H1 (cell line): ENCODE results near the gene TWNK.

Experiments used
- ASH2L ChIP-seq: fragments of 200-600, 300-600 bp; sonication (generic); IDR thresholded peaks from one replicate; pipeline ENCODE4 v1.7.1; 2017; ENCODE audit warnings: low read length
- ATF2 ChIP-seq: IDR thresholded peaks from 2 replicates; pipeline ENCODE4 v1.6.1; 2012; ENCODE audit warnings: low read length, inconsistent platforms
- ATF3 ChIP-seq: IDR thresholded peaks from 2 replicates; pipeline ENCODE4 v1.6.1; 2011; ENCODE audit warnings: low read depth, mild to moderate bottlenecking, low read length; ENCODE audit not compliant: insufficient read depth
- CEBPB ChIP-seq: IDR thresholded peaks from 2 replicates; pipeline ENCODE4 v1.6.1; 2012; ENCODE audit warnings: low read depth, low read length
- CTBP2 ChIP-seq: IDR thresholded peaks from 2 replicates; pipeline ENCODE4 v1.7.0; 2011; ENCODE audit warnings: borderline replicate concordance, mild to moderate bottlenecking, moderate library complexity, mixed read lengths, low read length; ENCODE audit not compliant: insufficient read depth, insufficient read length
- CTCF ChIP-seq, 3 experiments: IDR thresholded peaks; 1 replicate in 2 of 3; 2 replicates in 1 of 3; pipeline versions ENCODE4 v1.5.1 to v1.6.1; 2011; ENCODE audit warnings: low read length in 3 of 3, mild to moderate bottlenecking in 3 of 3, inconsistent platforms in 2 of 3, low read depth in 1 of 3, moderate library complexity in 1 of 3; ENCODE audit not compliant: insufficient read depth in 1 of 3; ENCODE audit errors: control extremely low read depth in 1 of 3
- EZH2 ChIP-seq: fragments of 200-600 bp; sonication (generic); IDR thresholded peaks from 2 replicates; pipeline ENCODE4 v1.7.1; 2012; ENCODE audit warnings: low read depth, mild to moderate bottlenecking, moderate library complexity, low read length, inconsistent platforms; ENCODE audit not compliant: severe bottlenecking
- JUND ChIP-seq: IDR thresholded peaks from 2 replicates; pipeline ENCODE4 v1.6.1; 2011; ENCODE audit warnings: mild to moderate bottlenecking, improper control_type of control experiment, low read length
- PHF8 ChIP-seq: fragments of 200-600 bp; sonication (generic); conservative IDR thresholded peaks from 2 replicates; pipeline ENCODE4 v1.7.1; 2012; ENCODE audit warnings: low read depth, mild to moderate bottlenecking, inconsistent platforms, low read length, moderate library complexity
- POLR2A ChIP-seq, 2 experiments: IDR thresholded peaks; 1 replicate in 1 of 2; 2 replicates in 1 of 2; pipeline ENCODE4 v1.6.1; 2011; ENCODE audit warnings: low read depth in 2 of 2, low read length in 2 of 2, mild to moderate bottlenecking in 2 of 2; ENCODE audit errors: control extremely low read depth in 1 of 2
- RBBP5 ChIP-seq: IDR thresholded peaks from 2 replicates; pipeline ENCODE4 v1.7.1; 2012; ENCODE audit warnings: low read depth, mild to moderate bottlenecking, inconsistent platforms, low read length, moderate library complexity, borderline replicate concordance
- SP4 ChIP-seq: IDR thresholded peaks from 2 replicates; pipeline ENCODE4 v1.6.1; 2012; ENCODE audit warnings: low read length, inconsistent platforms
- SUZ12 ChIP-seq: fragments of 200-600 bp; sonication (generic); IDR thresholded peaks from 2 replicates; pipeline ENCODE4 v1.6.1; 2012; ENCODE audit warnings: mild to moderate bottlenecking, inconsistent platforms, low read length, moderate library complexity, mixed read lengths
- ZNF274 ChIP-seq: IDR thresholded peaks from 2 replicates; pipeline ENCODE4 v1.7.0; 2012; ENCODE audit warnings: low read length, borderline replicate concordance; ENCODE audit errors: extremely low read depth

GRCh38 chr10:100983868-100984671 is 3.3 kb upstream of the TWNK start:
- TF ChIP-seq CTCF (IDR thresholded peaks at IDR 0.05; ENCODE audit: control extremely low read depth in 1 of 3, insufficient read depth in 1 of 3, low read depth in 1 of 3, low read length in 3 of 3) (no peak), SUZ12 (no peak), ZNF274 (no peak), PHF8 (no peak), CTBP2 (no peak), POLR2A (IDR thresholded peaks at IDR 0.05; ENCODE audit: control extremely low read depth in 1 of 2, low read depth in 2 of 2, low read length in 2 of 2) (no peak), RBBP5 (no peak), JUND (no peak), ASH2L (no peak), SP4 (no peak), EZH2 (no peak), CEBPB (no peak), ATF2 (no peak), ATF3 (no peak)
